Esophagus muscularis mucosa (tissue), 4 donors: ENCODE results near the gene TCERG1L. TPM values are rescaled to one million over a fixed set of nuclear protein-coding genes. Genes with fewer than 3 reads are reported as not detected.

Source experiments
- DNase-seq: peaks from one replicate; pipeline ENCODE4 v3.0.0-alpha.2; 2017; ENCODE audit errors: extremely low spot score
- H3K27ac ChIP-seq, 4 donors: fragments of 200-600 bp; sonication (generic); replicated peaks in 1 of 4; 1 replicate in 3 of 4; 2 replicates in 1 of 4; pipeline ENCODE4 v1.5.1; 2016 to 2019; ENCODE audit warnings: mild to moderate bottlenecking in 1 of 4
- H3K27me3 ChIP-seq, 4 donors: fragments of 200-600 bp; sonication (generic); one replicate each; pipeline versions ENCODE4 v1.5.1 to v1.6.0; 2016 to 2019
- H3K36me3 ChIP-seq, 4 donors: fragments of 200-600 bp; sonication (generic); one replicate each; pipeline ENCODE4 v1.5.1; 2016 to 2019
- H3K4me1 ChIP-seq, 4 donors: fragments of 200-600 bp; sonication (generic); one replicate each; pipeline ENCODE4 v1.5.1; 2016 to 2019
- H3K4me3 ChIP-seq, 4 donors: fragments of 200-600 bp; sonication (generic); 1 replicate in 2 of 4; 2 replicates in 2 of 4; pipeline ENCODE4 v1.5.1; 2016 to 2019; ENCODE audit warnings: mild to moderate bottlenecking in 4 of 4, moderate library complexity in 1 of 4
- H3K9me3 ChIP-seq, 4 donors: fragments of 200-600 bp; sonication (generic); 1 replicate in 3 of 4; 2 replicates in 1 of 4; pipeline ENCODE4 v1.5.1; 2016 to 2019
- EP300 ChIP-seq: sonication (generic); formaldehyde crosslinking; IDR thresholded peaks from one replicate; pipeline ENCODE4 v1.6.1; 2017; ENCODE audit warnings: antibody characterized with exemption
- POLR2A ChIP-seq: fragments of 450-650 bp; IDR thresholded peaks from one replicate; pipeline ENCODE4 v1.6.1; 2017; ENCODE audit warnings: antibody characterized with exemption, moderate library complexity, mild to moderate bottlenecking, low read depth
- POLR2AphosphoS5 ChIP-seq, 2 donors: sonication (generic); formaldehyde crosslinking; IDR thresholded peaks; one replicate each; pipeline ENCODE4 v1.6.1; 2017; ENCODE audit warnings: antibody characterized with exemption in 2 of 2
- WGBS: methylation state at CpG from one replicate; pipeline ENCODE4 v1.1.5; 2018; 5-methylcytosine and 5-hydroxymethylcytosine counted together
- intact Hi-C: fragments of 100-400 bp; cut with DNase I; formaldehyde crosslinking; loops from one replicate; pipeline ENCODE4 v1.15.1; 2023
- total RNA-seq, 4 donors: library from RNA; depleted of rRNA; stranded (reverse); fragments of >200 nt; gene quantifications; one replicate each; pipeline versions ENCODE4 v1.1.0 to v1.2.1, GENCODE V29; 2016
- TF ChIP-seq, protein P1 (sequence below), 3 experiments: fragments of 200-600 bp in 2 of 3; fragments of 450-650 bp in 1 of 3; sonication (generic) in 2 of 3; IDR thresholded peaks; one replicate each; pipeline ENCODE4 v1.5.1; 2017 to 2019; ENCODE audit warnings: antibody characterized with exemption in 3 of 3, mild to moderate bottlenecking in 2 of 3, moderate library complexity in 1 of 3

TCERG1L gene
- total RNA-seq, 4 donors from 2014 or later: not detected

GRCh38 chr10:131083915-131084790, 227.4 kb downstream of the TCERG1L start:
- H3K27ac ChIP-seq: no peak overlapping the region
- peaks cover 0 to 60% (median 0%) of the 10 kb centered on the region in 4 donors for H3K27me3 ChIP-seq
- no peaks in the 10 kb centered on the region for H3K9me3 ChIP-seq
- 75% methylated on average over 22 of the region's 32 CpGs for WGBS
- no peaks in the 10 kb centered on the region for H3K36me3 ChIP-seq
- TF ChIP-seq EP300: no peak
- TF ChIP-seq POLR2A: no peak
- no peak overlapping the region for H3K4me3 ChIP-seq
- H3K4me1 ChIP-seq: no peaks in the 10 kb centered on the region
- DNase-seq: no peak
- intact Hi-C loops: no loop called here

GRCh38 chr10:131082991-131083481, 228.5 kb downstream of the TCERG1L start:
- Histone ChIP-seq H3K27me3 (peaks cover 0 to 62% (median 0%) of the 10 kb centered on the region in 4 donors), H3K9me3 (no peaks in the 10 kb centered on the region), H3K36me3 (no peaks in the 10 kb centered on the region), H3K4me3 (no peak overlapping the region), H3K4me1 (no peaks in the 10 kb centered on the region), H3K27ac (no peak overlapping the region)
- WGBS: 51% methylated on average over 14 of the region's 16 CpGs
- no peak for DNase-seq
- TF ChIP-seq EP300: no peak
- TF ChIP-seq POLR2AphosphoS5 (IDR thresholded peaks at IDR 0.05): no peak
- TF ChIP-seq, protein P1, sequence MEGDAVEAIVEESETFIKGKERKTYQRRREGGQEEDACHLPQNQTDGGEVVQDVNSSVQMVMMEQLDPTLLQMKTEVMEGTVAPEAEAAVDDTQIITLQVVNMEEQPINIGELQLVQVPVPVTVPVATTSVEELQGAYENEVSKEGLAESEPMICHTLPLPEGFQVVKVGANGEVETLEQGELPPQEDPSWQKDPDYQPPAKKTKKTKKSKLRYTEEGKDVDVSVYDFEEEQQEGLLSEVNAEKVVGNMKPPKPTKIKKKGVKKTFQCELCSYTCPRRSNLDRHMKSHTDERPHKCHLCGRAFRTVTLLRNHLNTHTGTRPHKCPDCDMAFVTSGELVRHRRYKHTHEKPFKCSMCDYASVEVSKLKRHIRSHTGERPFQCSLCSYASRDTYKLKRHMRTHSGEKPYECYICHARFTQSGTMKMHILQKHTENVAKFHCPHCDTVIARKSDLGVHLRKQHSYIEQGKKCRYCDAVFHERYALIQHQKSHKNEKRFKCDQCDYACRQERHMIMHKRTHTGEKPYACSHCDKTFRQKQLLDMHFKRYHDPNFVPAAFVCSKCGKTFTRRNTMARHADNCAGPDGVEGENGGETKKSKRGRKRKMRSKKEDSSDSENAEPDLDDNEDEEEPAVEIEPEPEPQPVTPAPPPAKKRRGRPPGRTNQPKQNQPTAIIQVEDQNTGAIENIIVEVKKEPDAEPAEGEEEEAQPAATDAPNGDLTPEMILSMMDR (IDR thresholded peaks at IDR 0.05): no peak
- TF ChIP-seq POLR2A: no peak
- intact Hi-C loops: no loop called here

DNA sequence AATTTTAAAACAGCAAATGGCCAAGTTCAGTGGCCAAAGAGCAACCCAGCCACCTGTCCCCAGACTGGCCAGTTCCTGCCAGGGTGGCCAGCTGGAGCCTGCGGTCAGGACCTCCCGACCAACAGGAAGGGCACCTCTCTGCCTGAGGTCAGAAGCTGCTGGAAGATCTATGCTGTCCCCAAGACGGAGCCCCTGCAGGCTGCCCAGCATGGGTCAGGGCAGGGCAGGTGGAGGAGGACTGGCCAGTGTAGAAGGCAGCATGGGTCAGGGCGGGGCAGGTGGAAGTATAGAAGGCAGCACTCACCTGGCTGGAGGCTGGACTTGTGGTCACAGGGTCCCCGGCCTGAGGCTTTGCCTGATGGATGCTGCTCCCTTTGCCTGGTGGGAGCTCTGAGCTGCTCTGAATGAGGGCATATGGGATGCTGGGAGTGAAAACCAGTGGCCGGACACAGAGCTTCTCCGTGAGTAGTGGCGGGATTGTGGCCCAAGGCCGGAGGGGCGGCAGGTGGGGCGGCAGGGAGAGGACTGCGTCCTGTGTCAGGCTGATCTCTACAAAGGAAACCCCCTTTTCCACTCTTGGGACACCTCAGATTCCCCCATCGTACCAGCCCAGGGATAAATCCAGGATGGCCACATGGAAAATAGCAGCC, 229.2 kb downstream of the TCERG1L start:
- H3K9me3 ChIP-seq: no peaks in the 10 kb centered on the region
- TF ChIP-seq, protein P1 (IDR thresholded peaks at IDR 0.05): no peak
- peaks cover 0 to 59% (median 0%) of the 10 kb centered on the region in 4 donors for H3K27me3 ChIP-seq
- H3K36me3 ChIP-seq: no peaks in the 10 kb centered on the region
- intact Hi-C loops: no loop called here
- DNase-seq: no peak
- H3K27ac ChIP-seq: no peak overlapping the region
- H3K4me1 ChIP-seq: no peaks in the 10 kb centered on the region
- WGBS: 80% methylated on average over 9 of the region's 13 CpGs
- no peak overlapping the region for H3K4me3 ChIP-seq

- intact Hi-C loops: no loop called here
- Histone ChIP-seq H3K36me3 (no peaks in the 10 kb centered on the region), H3K27me3 (peaks cover 0 to 59% (median 0%) of the 10 kb centered on the region in 4 donors), H3K27ac (no peak overlapping the region), H3K9me3 (no peaks in the 10 kb centered on the region), H3K4me3 (no peak overlapping the region), H3K4me1 (no peaks in the 10 kb centered on the region)
- no peak for DNase-seq
- WGBS: 81% methylated on average over 6 of the region's 6 CpGs
- TF ChIP-seq EP300 (no peak), POLR2A (no peak), POLR2AphosphoS5 (IDR thresholded peaks at IDR 0.05) (no peak)
Measured at GRCh38 chr10:131081786-131082185, 229.7 kb downstream of the TCERG1L start.

GRCh38 chr10:131081376-131081775, 230.1 kb downstream of the TCERG1L start:
- WGBS: 31% methylated on average over 6 of the region's 6 CpGs
- H3K4me3 ChIP-seq: no peak overlapping the region
- no peaks in the 10 kb centered on the region for H3K4me1 ChIP-seq
- no peak for TF ChIP-seq POLR2A
- TF ChIP-seq, protein P1 (IDR thresholded peaks at IDR 0.05): no peak
- no peak for TF ChIP-seq POLR2AphosphoS5 (IDR thresholded peaks at IDR 0.05)
- no peak for TF ChIP-seq EP300
- H3K27me3 ChIP-seq: peaks cover 0 to 55% (median 0%) of the 10 kb centered on the region in 4 donors
- H3K27ac ChIP-seq: no peak overlapping the region
- intact Hi-C loops: no loop called here
- H3K9me3 ChIP-seq: no peaks in the 10 kb centered on the region
- H3K36me3 ChIP-seq: no peaks in the 10 kb centered on the region
- DNase-seq: no peak
